ENCODE measurements around the gene PDXP. TPM values are rescaled to one million over a fixed set of nuclear protein-coding genes. Genes with fewer than 3 reads are reported as not detected.
"Not testable (repeated sequence)": the region's sequence is repeated elsewhere in the genome, so short reads cannot be mapped to it uniquely, and the experiment has no call there.

PDXP gene
- total RNA-seq, 1 experiment from 2014 or later = 24.2 TPM

GRCh38 chr22:37636949-37637273 lies 21.6 kb upstream of the PDXP start:
- Histone ChIP-seq H3K36me3 (no peaks in the 10 kb centered on the region), H3K4me3 (no peak overlapping the region), H3K27me3 (no peaks in the 10 kb centered on the region), H3K9me3 (no peaks in the 10 kb centered on the region)
- no peak for DNase-seq

GRCh38 chr22:37638391-37639069 lies 20.0 kb upstream of the PDXP start:
- no peak for DNase-seq
- no peaks in the 10 kb centered on the region for H3K36me3 ChIP-seq
- H3K9me3 ChIP-seq = no peaks in the 10 kb centered on the region

GRCh38 chr22:37639070-37639760 lies 19.3 kb upstream of the PDXP start, which contains the start of gene SH3BP1:
Gene SH3BP1 (plus strand): TSS chr22:37639669. CDS start chr22:37639788, 119 bp downstream.
- H3K27me3 ChIP-seq = no peaks in the 10 kb centered on the region
- H3K9me3 ChIP-seq = no peaks in the 10 kb centered on the region
- no peak for DNase-seq
- H3K4me3 ChIP-seq = no peak within 1 kb of the TSS
- H3K36me3 ChIP-seq = no peaks in the 10 kb centered on the region

More at GRCh38 chr22:37638391-37639069, 20.0 kb upstream of the PDXP start:
- no peak overlapping the region for H3K4me3 ChIP-seq
- H3K27me3 ChIP-seq = no peaks in the 10 kb centered on the region

- H3K36me3 ChIP-seq = no peaks in the 10 kb centered on the region
- no peak for DNase-seq
- no peaks in the 10 kb centered on the region for H3K27me3 ChIP-seq
- no peaks in the 10 kb centered on the region for H3K9me3 ChIP-seq
- H3K4me3 ChIP-seq = no peak overlapping the region
Measured at GRCh38 chr22:37639771-37640590, 18.5 kb upstream of the PDXP start.

- Histone ChIP-seq H3K27me3 (no peaks in the 10 kb centered on the region), H3K9me3 (no peaks in the 10 kb centered on the region), H3K36me3 (no peaks in the 10 kb centered on the region), H3K4me3 (no peak overlapping the region)
- DNase-seq = no peak
Measured at GRCh38 chr22:37640591-37641560, 17.6 kb upstream of the PDXP start.

- Histone ChIP-seq H3K4me3 (no peak overlapping the region), H3K27me3 (no peaks in the 10 kb centered on the region), H3K36me3 (no peaks in the 10 kb centered on the region), H3K9me3 (no peaks in the 10 kb centered on the region)
- no peak for DNase-seq
Measured at GRCh38 chr22:37641561-37641949, 17.0 kb upstream of the PDXP start.

GRCh38 chr22:37643225-37643847 lies 15.2 kb upstream of the PDXP start:
- H3K4me3 ChIP-seq = no peak overlapping the region
- H3K9me3 ChIP-seq = no peaks in the 10 kb centered on the region
- H3K27me3 ChIP-seq = no peaks in the 10 kb centered on the region
- H3K36me3 ChIP-seq = no peaks in the 10 kb centered on the region
- DNase-seq = peak; percentile 63

- H3K4me3 ChIP-seq = no peak overlapping the region
- H3K9me3 ChIP-seq = no peaks in the 10 kb centered on the region
- no peak for DNase-seq
- no peaks in the 10 kb centered on the region for H3K36me3 ChIP-seq
- H3K27me3 ChIP-seq = no peaks in the 10 kb centered on the region
Measured at GRCh38 chr22:37647317-37647716, 11.2 kb upstream of the PDXP start.

GRCh38 chr22:37647928-37648327 lies 10.6 kb upstream of the PDXP start:
- Histone ChIP-seq H3K4me3 (no peak overlapping the region), H3K9me3 (no peaks in the 10 kb centered on the region), H3K27me3 (no peaks in the 10 kb centered on the region), H3K36me3 (no peaks in the 10 kb centered on the region)
- DNase-seq = peak; percentile 85

- Histone ChIP-seq H3K9me3 (no peaks in the 10 kb centered on the region), H3K4me3 (no peak overlapping the region), H3K27me3 (no peaks in the 10 kb centered on the region), H3K36me3 (no peaks in the 10 kb centered on the region)
- DNase-seq = no peak
Measured at GRCh38 chr22:37650463-37651136, 7.9 kb upstream of the PDXP start.

GRCh38 chr22:37654563-37655251 lies 3.8 kb upstream of the PDXP start:
- no peaks in the 10 kb centered on the region; the same call in 1 of the 2 replicates for H3K36me3 ChIP-seq
- H3K27me3 ChIP-seq = no peaks in the 10 kb centered on the region
- H3K4me3 ChIP-seq = no peak overlapping the region
- no peak for DNase-seq
- no peaks in the 10 kb centered on the region for H3K9me3 ChIP-seq

GRCh38 chr22:37655252-37655563 lies 3.3 kb upstream of the PDXP start:
- Histone ChIP-seq H3K27me3 (no peaks in the 10 kb centered on the region), H3K9me3 (no peaks in the 10 kb centered on the region), H3K4me3 (no peak overlapping the region), H3K36me3 (no peaks in the 10 kb centered on the region; the same call in 1 of the 2 replicates)
- no peak for DNase-seq

GRCh38 chr22:37656583-37656982 lies 1.9 kb upstream of the PDXP start:
- not testable (repeated sequence) for DNase-seq, H3K36me3 ChIP-seq, H3K9me3 ChIP-seq, H3K27me3 ChIP-seq, H3K4me3 ChIP-seq

- Histone ChIP-seq H3K4me3 (peak overlapping the region; percentile 66), H3K9me3 (no peaks in the 10 kb centered on the region), H3K27me3 (no peaks in the 10 kb centered on the region), H3K36me3 (peaks cover 3% of the 10 kb centered on the region)
- peak; percentile 37 for DNase-seq
Measured at GRCh38 chr22:37657590-37658132, 862 bp upstream of the PDXP start.
